Lower leg skin (tissue), 4 donors: ENCODE data around the gene MRFAP1L1. TPM values are rescaled to one million over a fixed set of nuclear protein-coding genes. Genes with fewer than 3 reads are reported as not detected.

ENCODE experiments used
- DNase-seq, 2 donors: peaks; one replicate each; pipeline ENCODE4 v3.0.0-alpha.2; 2019; ENCODE audit warnings: low spot score in 2 of 2
- H3K4me3 ChIP-seq: fragments of 200-600 bp; sonication (generic); 2 replicates; pipeline ENCODE4 v1.5.1; 2017; ENCODE audit warnings: mild to moderate bottlenecking, low read depth; ENCODE audit not compliant: poor library complexity, severe bottlenecking
- CTCF ChIP-seq, 3 donors: fragments of 450-650 bp; IDR thresholded peaks; one replicate each; pipeline ENCODE4 v1.5.1; 2016; ENCODE audit warnings: antibody characterized with exemption in 3 of 3, mild to moderate bottlenecking in 3 of 3, moderate library complexity in 2 of 3
- POLR2A ChIP-seq, 2 donors: fragments of 450-650 bp; IDR thresholded peaks; one replicate each; pipeline ENCODE4 v1.6.1; 2016 to 2017; ENCODE audit warnings: antibody characterized with exemption in 2 of 2, mild to moderate bottlenecking in 1 of 2, moderate library complexity in 1 of 2
- WGBS, 2 donors: methylation state at CpG; one replicate each; pipeline ENCODE4 v1.1.5; 2018; 5-methylcytosine and 5-hydroxymethylcytosine counted together
- intact Hi-C: fragments of 100-400 bp; cut with DNase I; formaldehyde crosslinking; loops from one replicate; pipeline ENCODE4 v1.15.0; 2023; ENCODE audit warnings: low total_unique reads
- total RNA-seq, 4 donors: library from RNA; depleted of rRNA; stranded (reverse); fragments of >200 nt; gene quantifications; one replicate each; pipeline ENCODE4 v1.1.0, GENCODE V29; 2016

MRFAP1L1 gene
- total RNA-seq, 4 donors from 2014 or later, result 52.8 to 73.8 (median 69.1) TPM

GRCh38 chr4:6753103-6753560 lies 43.5 kb upstream of the MRFAP1L1 start:
- intact Hi-C loops, result no loop called here
- H3K4me3 ChIP-seq, result no peak overlapping the region
- no peak for DNase-seq
- WGBS, 2 donors, result 86 to 92% methylated on average over 18 of the region's 18 CpGs
- no peak for TF ChIP-seq POLR2A (IDR thresholded peaks at IDR 0.05)
- TF ChIP-seq CTCF (IDR thresholded peaks at IDR 0.05), result no peak

DNA sequence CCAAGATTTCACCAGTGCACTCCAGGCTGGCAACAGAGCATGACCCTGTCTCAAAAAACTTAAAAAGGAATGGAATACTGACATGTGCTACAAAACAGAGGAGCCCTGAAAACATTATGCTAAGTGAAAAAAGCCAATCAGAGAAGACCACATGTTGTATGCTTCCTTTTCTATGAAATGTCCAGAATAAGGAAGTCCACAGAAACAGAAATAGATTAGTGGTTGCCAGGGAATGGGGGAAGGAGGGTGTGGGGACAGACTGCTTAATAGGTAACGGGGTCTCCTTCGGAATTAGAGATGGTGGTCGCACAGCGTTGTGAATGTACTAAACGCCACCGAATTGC lies 42.8 kb upstream of the MRFAP1L1 start:
- WGBS, 2 donors, result 84 to 85% methylated on average over 6 of the region's 6 CpGs
- TF ChIP-seq CTCF (IDR thresholded peaks at IDR 0.05) (no peak), POLR2A (IDR thresholded peaks at IDR 0.05) (no peak)
- no peak for DNase-seq
- intact Hi-C loops, result no loop called here
- no peak overlapping the region for H3K4me3 ChIP-seq

- DNase-seq, result no peak
- TF ChIP-seq CTCF (IDR thresholded peaks at IDR 0.05), result no peak
- TF ChIP-seq POLR2A (IDR thresholded peaks at IDR 0.05), result no peak
- intact Hi-C loops, result no loop called here
- H3K4me3 ChIP-seq, result no peak overlapping the region
- 84 to 85% methylated on average over 18 of the region's 18 CpGs for WGBS, 2 donors
These were observed 42.2 kb upstream of the MRFAP1L1 start for GRCh38 chr4:6751611-6752485.

DNA sequence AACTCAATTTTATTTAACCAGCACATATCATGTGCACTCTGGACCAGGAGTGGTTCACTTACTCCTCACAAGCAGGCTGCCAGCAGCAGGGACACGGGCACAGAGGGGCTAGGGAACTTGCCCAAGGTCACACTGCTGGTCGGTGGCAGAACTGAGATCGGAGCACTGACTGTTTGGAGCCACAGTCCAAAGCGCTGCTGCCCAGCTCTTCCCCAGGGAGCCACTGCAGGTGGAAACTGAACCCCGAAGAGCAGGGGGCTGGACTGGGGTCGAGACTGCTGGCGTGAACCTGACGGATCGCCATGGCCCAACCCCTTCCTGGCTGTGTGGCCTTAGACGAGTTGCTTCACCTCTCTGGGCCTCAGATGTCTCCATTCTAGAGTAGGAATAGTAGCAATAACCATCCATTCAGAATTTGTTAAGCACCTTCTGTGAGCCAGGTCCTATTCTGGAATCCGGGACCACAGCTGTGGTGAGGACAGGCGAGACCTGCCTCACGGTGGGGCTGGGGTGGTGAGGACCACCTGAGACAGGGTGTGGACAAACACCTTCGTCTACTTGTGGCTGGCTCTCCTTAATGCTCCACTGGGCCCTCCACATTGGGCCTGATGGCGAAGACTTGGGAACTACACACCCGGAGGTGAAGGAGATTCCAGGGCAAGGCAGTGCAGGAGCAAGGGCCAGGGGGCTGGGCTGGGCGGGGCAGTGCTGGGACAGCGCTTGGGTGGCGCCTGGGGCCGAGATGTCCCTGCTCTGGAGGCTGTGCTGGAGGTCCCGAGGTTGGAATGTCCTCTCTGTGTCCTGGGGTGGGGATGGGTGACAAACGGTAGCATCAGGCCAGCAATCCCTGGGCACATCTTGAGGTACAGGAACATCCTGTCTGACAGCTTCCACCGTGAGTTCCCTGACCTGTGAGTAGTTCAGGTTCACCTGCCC lies 40.9 kb upstream of the MRFAP1L1 start:
- intact Hi-C loops, result no loop called here
- DNase-seq, result no peak

More for the DNA sequence above, 40.9 kb upstream of the MRFAP1L1 start:
- TF ChIP-seq CTCF (IDR thresholded peaks at IDR 0.05) (no peak), POLR2A (IDR thresholded peaks at IDR 0.05) (no peak)
- H3K4me3 ChIP-seq, result no peak overlapping the region
- WGBS, 2 donors, result 74 to 77% methylated on average over 23 of the region's 23 CpGs
